Measurements from ENCODE around the gene SETBP1. TPM values are rescaled to one million over a fixed set of nuclear protein-coding genes. Genes with fewer than 3 reads are reported as not detected.
A peak's percentile ranks its signal among the peaks of the same experiment; 100 is the strongest.

Gene SETBP1
- total and polyA plus RNA-seq, 2 of the 8 experiments (the other 6 are each of a cell fraction or from before 2014, with no cell fraction given): 2.0 to 6.5 TPM

GRCh38 chr18:44819944-44820510, 139.3 kb downstream of the SETBP1 start:
- no peak overlapping the region for H3K27ac ChIP-seq (ENCODE audit: low read depth, low read length)
- FAIRE-seq (no peak), DNase-seq (ENCODE audit: low read depth in 1 of 2, low spot score in 2 of 2) (no peak)
- H4K91ac ChIP-seq (replicated peaks; ENCODE audit: insufficient read length, low read length): no peak overlapping the region
- no peak overlapping the region for H2BK5ac ChIP-seq (ENCODE audit: low read depth, low read length)
- no peak overlapping the region for H2AK5ac ChIP-seq (ENCODE audit: low read depth, low read length)
- ChIA-PET POLR2A (ENCODE audit: partially characterized antibody) (no interaction called here), CTCF (ENCODE audit: partially characterized antibody) (interaction anchor here (1.0 to 2.1 kb wide), 3 partner anchors 14 to 62 kb away, joined by 3 to 5 read pairs (median 4); no protein-coding TSS in a partner anchor)
- H3K56ac ChIP-seq (replicated peaks; ENCODE audit: insufficient read length, low read depth, low read length): no peak overlapping the region
- no peak overlapping the region for H3K23ac ChIP-seq (ENCODE audit: insufficient read length)
- no peaks in the 10 kb centered on the region for H3K79me1 ChIP-seq (ENCODE audit: low read depth, low read length)
- H3K14ac ChIP-seq (ENCODE audit: insufficient read length): no peak overlapping the region
- H2BK12ac ChIP-seq (ENCODE audit: low read depth, low read length): no peak overlapping the region
- 71% methylated on average over 6 of the region's 6 CpGs; no CpG with 5 or more reads in 1 of the 2 experiments for WGBS, 2 experiments (ENCODE audit: extremely low coverage in 1 of 2, insufficient coverage in 1 of 2, insufficient read length in 1 of 2, insufficient replicate concordance in 2 of 2, low coverage in 1 of 2, low lambda C conversion rate in 2 of 2, missing lambda C conversion rate in 1 of 2)
- no peak overlapping the region for H3K18ac ChIP-seq (ENCODE audit: extremely low read depth, low read length)
- no peak overlapping the region for H3K4ac ChIP-seq (replicated peaks; ENCODE audit: insufficient read length, low read depth, low read length)
- no peak overlapping the region for H2BK120ac ChIP-seq (replicated peaks; ENCODE audit: low read depth, low read length)
- H2BK15ac ChIP-seq (ENCODE audit: low read length): no peak overlapping the region
- H4K5ac ChIP-seq (ENCODE audit: insufficient read length, low read depth, low read length): no peak overlapping the region
- H3K4me3 ChIP-seq (ENCODE audit: extremely low read depth in 1 of 4, insufficient read depth in 2 of 4, low read depth in 3 of 4, low read length in 4 of 4): no peak overlapping the region
- no peaks in the 10 kb centered on the region; the same call in 1 of the 2 replicates for H3K23me2 ChIP-seq (ENCODE audit: low read depth, low read length)
- H2AFZ ChIP-seq (ENCODE audit: low read length): no peak overlapping the region
- H2BK20ac ChIP-seq (ENCODE audit: low read length): no peak overlapping the region
- no peak overlapping the region for H3K4me2 ChIP-seq (ENCODE audit: insufficient read depth in 1 of 2, low read depth in 2 of 2, low read length in 2 of 2)
- peaks cover 0 to 1% of the 10 kb centered on the region in 2 experiments for H4K20me1 ChIP-seq (replicated peaks in 1 of 2; ENCODE audit: control insufficient read depth in 1 of 2, insufficient read depth in 2 of 2, low read length in 2 of 2)
- no peak overlapping the region for H3K9ac ChIP-seq (replicated peaks in 1 of 4; ENCODE audit: extremely low read depth in 1 of 4, low read depth in 3 of 4, low read length in 3 of 4)
- H3K9me3 ChIP-seq (ENCODE audit: insufficient read depth in 2 of 2, low read depth in 1 of 2, low read length in 1 of 2): no peaks in the 10 kb centered on the region
- H3K27me3 ChIP-seq (replicated peaks in 1 of 4; ENCODE audit: control insufficient read depth in 3 of 4, extremely low read depth in 1 of 4, insufficient read depth in 3 of 4, low read length in 3 of 4): no peaks in the 10 kb centered on the region
- peaks cover 0 to 9% (median 3%) of the 10 kb centered on the region in 4 experiments; a peak in 3 of 7 replicates for H3K4me1 ChIP-seq (replicated peaks in 1 of 4; ENCODE audit: control insufficient read depth in 3 of 4, insufficient read depth in 4 of 4, low read length in 3 of 4)
- no peak overlapping the region for H4K8ac ChIP-seq (ENCODE audit: extremely low read depth, insufficient read depth, low read length)
- H3K36me3 ChIP-seq (ENCODE audit: control insufficient read depth in 2 of 4, insufficient read depth in 4 of 4, low read length in 3 of 4): no peaks in the 10 kb centered on the region
- H3K79me2 ChIP-seq (ENCODE audit: control insufficient read depth in 1 of 2, insufficient read depth in 2 of 2, low read length in 2 of 2): no peaks in the 10 kb centered on the region
- no peak for TF ChIP-seq KDM4A (IDR thresholded peaks at IDR 0.05; ENCODE audit: low read depth, low read length, severe bottlenecking)
- no peak for TF ChIP-seq HDAC6 (IDR thresholded peaks at IDR 0.05; ENCODE audit: low read depth, low read length)
- 0 out of 2 replicates have a peak, but pooled peaks have one; percentile 71 for TF ChIP-seq TEAD4 (IDR thresholded peaks at IDR 0.05; ENCODE audit: low read depth, low read length)
- no peak for TF ChIP-seq YY1 (IDR thresholded peaks at IDR 0.05; ENCODE audit: low read depth, low read length)
- TF ChIP-seq TAF7 (optimal IDR thresholded peaks at IDR 0.05; ENCODE audit: borderline replicate concordance, low read depth, low read length): no peak
- no peak for TF ChIP-seq BCL11A (IDR thresholded peaks at IDR 0.05; ENCODE audit: low read depth in 2 of 2, low read length in 2 of 2)
- peak; percentile 86 for TF ChIP-seq E2F6 (IDR thresholded peaks at IDR 0.05)
- no peak for TF ChIP-seq EP300 (IDR thresholded peaks at IDR 0.05; ENCODE audit: borderline replicate concordance in 1 of 2, low read depth in 2 of 2, low read length in 2 of 2)
- no peak for TF ChIP-seq KDM5A (IDR thresholded peaks at IDR 0.05; ENCODE audit: low read length)
- TF ChIP-seq JUND (IDR thresholded peaks at IDR 0.05; ENCODE audit: low read length): no peak
- TF ChIP-seq EGR1 (IDR thresholded peaks at IDR 0.05; ENCODE audit: borderline replicate concordance, low read depth, low read length): no peak
- TF ChIP-seq SP4 (IDR thresholded peaks at IDR 0.05; ENCODE audit: low read length): no peak
- TF ChIP-seq POLR2AphosphoS5 (IDR thresholded peaks at IDR 0.05; ENCODE audit: low read depth, low read length): no peak
- no peak for TF ChIP-seq TCF12 (IDR thresholded peaks at IDR 0.05; ENCODE audit: low read depth, low read length)

Measured in H1 (cell line).